ENCODE data around the gene TIFAB.
"Not testable (repeated sequence)": the region's sequence is repeated elsewhere in the genome, so short reads cannot be mapped to it uniquely, and the experiment has no call there.

The TIFAB gene, protein sequence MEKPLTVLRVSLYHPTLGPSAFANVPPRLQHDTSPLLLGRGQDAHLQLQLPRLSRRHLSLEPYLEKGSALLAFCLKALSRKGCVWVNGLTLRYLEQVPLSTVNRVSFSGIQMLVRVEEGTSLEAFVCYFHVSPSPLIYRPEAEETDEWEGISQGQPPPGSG

DNA sequence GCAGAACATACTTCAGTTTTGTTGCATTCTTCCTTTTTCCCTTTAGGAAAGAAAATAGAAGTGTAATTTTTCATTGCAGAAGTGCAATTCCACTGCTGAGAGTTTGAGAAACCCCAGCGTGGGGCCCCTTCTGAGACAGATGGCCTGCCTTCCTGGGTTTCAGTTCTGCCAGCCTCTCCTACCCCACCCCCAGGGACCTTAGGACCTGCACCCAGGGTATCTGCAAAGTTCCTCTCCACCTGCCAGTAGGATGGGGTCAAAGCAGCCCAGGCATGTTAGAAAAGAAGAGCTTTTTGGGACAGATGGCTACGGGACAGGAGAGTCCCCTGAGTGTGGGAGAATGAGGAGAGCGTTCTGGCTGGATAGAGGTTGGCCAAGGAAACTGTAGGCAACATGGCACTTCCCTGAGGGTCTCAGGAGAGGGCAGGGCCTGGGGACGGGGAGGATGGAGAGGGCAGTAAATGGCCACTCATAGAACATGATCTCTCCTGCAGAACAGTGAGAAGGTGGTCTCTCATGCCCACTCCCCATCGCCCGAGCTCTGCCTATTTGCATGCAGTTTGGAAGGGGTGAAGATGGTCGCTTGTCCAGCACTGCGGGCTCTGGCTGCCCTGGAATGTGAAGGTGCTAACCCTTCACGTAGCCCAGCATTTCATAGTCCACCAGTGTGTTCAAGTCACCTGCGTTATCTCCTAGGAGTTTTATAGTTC, at the start of gene TIFAB:
Gene TIFAB (minus strand): TSS at position 31 of the 710 bp plus-strand sequence. CDS start 2,412 bp downstream, outside the sequence.
- no peak for DNase-seq

DNA sequence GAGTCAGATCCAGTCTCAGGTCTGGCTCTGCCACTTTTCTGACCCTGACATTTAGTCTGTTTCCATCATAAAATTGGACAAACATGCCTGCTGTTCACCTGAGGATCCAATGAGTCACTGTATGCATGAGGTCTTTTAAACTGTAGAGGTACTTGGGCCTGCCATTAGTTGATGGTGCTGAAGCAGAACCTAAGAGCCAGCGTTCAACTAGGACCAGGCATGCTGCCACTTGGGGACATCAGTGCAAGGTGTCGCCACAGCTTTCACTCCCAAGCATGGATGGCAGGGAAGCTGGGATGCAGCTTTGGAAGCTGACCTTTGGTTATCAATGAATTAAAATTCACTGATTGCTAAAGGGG, 46.5 kb upstream of the TIFAB start:
- DNase-seq, result no peak

DNA sequence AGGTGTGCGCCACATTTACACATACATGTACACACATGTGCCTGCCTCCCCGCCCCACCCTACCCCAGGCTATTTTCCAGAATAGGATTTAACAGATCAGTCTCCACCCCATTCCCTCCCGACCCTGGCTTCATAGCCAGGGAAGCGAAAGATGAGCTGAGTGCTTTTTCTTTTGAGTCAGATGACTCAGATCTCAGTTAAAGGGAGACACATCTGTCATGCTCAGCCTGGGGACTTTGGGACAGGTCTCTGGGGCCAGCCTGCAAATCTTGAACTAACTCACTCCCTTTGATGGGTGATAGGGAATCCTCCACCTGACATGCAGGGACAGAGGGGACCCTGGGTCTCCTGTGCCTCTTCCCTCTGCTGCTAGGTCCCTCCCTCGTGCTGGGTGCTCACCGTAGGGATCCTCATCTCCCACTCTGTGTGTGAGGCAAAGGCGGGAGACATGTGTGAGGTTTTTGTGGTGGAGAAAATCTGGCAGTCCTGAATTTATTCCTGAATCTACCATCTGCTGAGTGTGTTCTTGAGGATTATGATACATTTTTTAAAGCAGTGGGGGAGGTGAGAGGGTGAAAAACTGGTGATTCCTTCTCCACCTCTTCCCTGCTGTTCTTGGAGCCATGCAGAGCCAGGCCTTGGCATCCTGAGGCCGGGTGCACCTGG, 46.0 kb upstream of the TIFAB start:
- DNase-seq, result no peak

DNA sequence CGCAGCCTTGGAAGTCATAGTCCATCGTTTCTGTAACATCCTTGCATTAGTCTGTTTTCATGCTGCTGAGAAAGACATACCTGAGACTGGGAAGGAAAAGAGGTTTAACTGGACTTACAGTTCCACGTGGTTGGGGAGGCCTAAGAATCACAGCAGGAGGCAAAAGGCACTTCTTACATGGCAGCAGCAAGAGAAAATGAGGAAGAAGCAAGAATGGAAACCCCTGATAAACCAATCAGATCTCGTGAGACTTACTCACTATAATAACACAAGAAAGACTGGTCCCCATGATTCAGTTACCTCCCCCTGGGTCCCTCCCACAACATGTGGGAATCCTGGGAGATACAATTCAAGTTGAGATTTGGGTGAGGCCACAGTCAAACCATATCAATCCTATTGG, 43.4 kb upstream of the TIFAB start:
- not testable (repeated sequence) for DNase-seq

- DNase-seq, result no peak
Observed at GRCh38 chr5:135494196-135494595, 42.0 kb upstream of the TIFAB start.

DNA sequence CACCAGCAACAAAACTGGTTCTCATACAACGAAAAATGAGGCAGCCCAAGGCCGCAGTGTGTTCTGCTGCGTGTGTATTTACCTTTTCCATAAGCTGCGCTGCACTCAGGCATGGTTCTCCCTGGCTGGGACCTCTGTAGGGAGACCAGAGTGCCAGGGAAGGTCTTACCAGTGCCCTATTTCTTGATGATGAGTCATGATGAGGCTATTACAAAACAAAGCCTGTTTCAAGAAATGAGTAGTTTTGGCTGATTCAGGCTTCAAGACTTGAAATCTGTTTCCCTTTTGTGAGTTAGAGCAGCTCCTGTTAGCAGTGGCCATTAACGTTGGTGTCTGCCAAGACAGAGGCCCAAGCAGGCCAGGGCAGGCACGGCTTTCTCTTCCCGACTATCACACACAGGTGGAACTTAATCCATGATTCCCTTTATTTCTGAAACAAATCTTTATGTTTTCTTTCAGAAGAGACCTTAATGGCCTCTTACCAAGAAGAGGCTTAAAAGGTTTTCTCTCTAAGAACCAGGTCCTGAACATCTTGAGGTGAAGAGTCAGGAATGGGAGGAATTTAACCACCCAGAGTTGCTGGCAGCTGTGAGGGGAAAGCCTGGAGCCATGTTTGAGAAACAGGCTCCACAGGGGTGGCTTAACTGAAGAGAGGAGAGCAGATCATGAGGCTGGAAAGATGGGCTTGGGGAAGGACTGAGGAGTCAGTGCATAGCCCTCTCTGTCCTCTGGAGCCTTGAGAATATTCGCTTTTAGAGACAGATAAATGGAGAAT, 41.4 kb upstream of the TIFAB start:
- no peak for DNase-seq

- no peak for DNase-seq
Observed at GRCh38 chr5:135492319-135492626, 40.1 kb upstream of the TIFAB start.

- DNase-seq, result no peak
Observed at GRCh38 chr5:135491552-135492318, 39.6 kb upstream of the TIFAB start.

GRCh38 chr5:135491038-135491551, 38.9 kb upstream of the TIFAB start:
- no peak for DNase-seq

- no peak for DNase-seq
Observed at GRCh38 chr5:135490245-135491037, 38.3 kb upstream of the TIFAB start.

DNA sequence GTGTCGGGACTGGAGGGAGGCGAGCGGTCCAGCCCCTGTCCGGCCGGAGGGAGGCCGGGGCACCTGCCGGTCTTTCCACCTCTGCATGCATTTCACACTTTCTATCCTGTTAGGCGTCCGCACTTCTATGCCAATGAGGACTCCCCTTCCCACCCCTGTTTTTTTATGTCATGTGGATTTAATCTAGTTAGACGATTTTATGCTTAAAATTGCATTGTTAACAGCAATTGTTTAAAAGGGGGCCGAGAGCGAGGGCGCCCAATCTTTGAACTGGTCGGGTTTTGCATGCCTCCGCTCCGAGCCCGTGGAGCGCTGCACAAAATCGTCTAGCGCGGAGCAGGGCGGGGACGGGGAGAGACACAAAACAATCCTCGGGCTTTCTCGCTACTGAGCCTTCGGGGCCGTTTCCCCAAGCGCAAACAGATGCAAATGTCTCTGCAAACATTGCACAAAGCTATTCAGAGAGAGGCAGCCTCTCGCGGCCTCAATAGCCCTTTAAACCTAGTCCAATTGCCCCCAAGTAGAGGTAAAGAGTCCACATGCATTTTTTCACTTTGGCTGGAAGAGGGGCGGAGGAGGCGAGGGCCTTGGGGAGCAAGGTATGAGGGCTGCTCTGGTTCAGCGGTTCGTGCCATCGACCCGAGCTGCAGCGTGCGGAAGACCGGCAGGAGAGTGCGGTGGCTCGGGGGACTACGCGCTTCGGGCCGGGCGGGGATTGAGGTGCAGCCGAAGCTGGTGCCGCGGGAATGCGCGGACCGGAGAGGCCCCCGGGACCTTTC, 37.5 kb upstream of the TIFAB start:
- DNase-seq, result no peak

GRCh38 chr5:135488727-135489465, 36.7 kb upstream of the TIFAB start:
- DNase-seq, result no peak

- DNase-seq, result no peak
Observed at GRCh38 chr5:135487839-135488514, 35.8 kb upstream of the TIFAB start.

GRCh38 chr5:135487037-135487395, 34.9 kb upstream of the TIFAB start:
- DNase-seq, result no peak

- no peak for DNase-seq
Observed at GRCh38 chr5:135486131-135487036, 34.2 kb upstream of the TIFAB start.

- DNase-seq, result no peak
Observed at GRCh38 chr5:135484674-135485086, 32.5 kb upstream of the TIFAB start.

GRCh38 chr5:135483254-135483653, 31.1 kb upstream of the TIFAB start:
- DNase-seq, result no peak

- no peak for DNase-seq
Observed at GRCh38 chr5:135482381-135482933, 30.3 kb upstream of the TIFAB start.

Data from activated gamma-delta T cell treated with Interleukin-2 at 50 U/mL for 16 hours (primary cell).